H1 (cell line): Measurements from ENCODE around the gene GMPPA. TPM values are rescaled to one million over a fixed set of nuclear protein-coding genes. Genes with fewer than 3 reads are reported as not detected.

Experiments used
- CTCF ChIA-PET: fragments of 300-600 bp; sonication (Branson Sonifier 250); formaldehyde crosslinking; loops from one replicate; lab custom pipeline; 2021; ENCODE audit not compliant: partially characterized antibody; lab: Charles Lee
- POLR2A ChIA-PET: fragments of 300-600 bp; sonication (Branson Sonifier 250); formaldehyde crosslinking; loops from one replicate; lab custom pipeline; 2021; ENCODE audit warnings: inconsistent platforms; ENCODE audit not compliant: partially characterized antibody; lab: Charles Lee
- DNase-seq, 2 experiments: peaks; one replicate each; pipeline versions ENCODE4 v3.0.0 to v3.0.0-alpha.2; 2010 to 2022; ENCODE audit warnings: low spot score in 2 of 2, low read depth in 1 of 2, mixed read lengths in 1 of 2
- FAIRE-seq: peaks from 2 replicates; lab custom pipeline; 2011; peaks lifted over from hg19 to GRCh38; lab: Jason Lieb, UNC
- H2AFZ ChIP-seq: 2 replicates; pipeline ENCODE4 v1.8.1; 2012; ENCODE audit warnings: low read length, inconsistent platforms
- H2AK5ac ChIP-seq: 2 replicates; pipeline ENCODE4 v1.6.1; 2013; ENCODE audit warnings: low read depth, low read length
- H2BK120ac ChIP-seq: replicated peaks from 2 replicates; pipeline ENCODE3; 2013; ENCODE audit warnings: low read depth, low read length, inconsistent platforms
- H2BK12ac ChIP-seq: 2 replicates; pipeline ENCODE4 v1.6.1; 2013; ENCODE audit warnings: low read depth, low read length
- H2BK15ac ChIP-seq: 2 replicates; pipeline ENCODE4 v1.6.1; 2013; ENCODE audit warnings: low read length
- H2BK20ac ChIP-seq: 2 replicates; pipeline ENCODE4 v1.6.1; 2013; ENCODE audit warnings: low read length
- H2BK5ac ChIP-seq: 2 replicates; pipeline ENCODE4 v1.6.1; 2013; ENCODE audit warnings: low read depth, low read length
- H3K14ac ChIP-seq: 2 replicates; pipeline ENCODE4 v1.6.1; 2013; ENCODE audit warnings: inconsistent platforms; ENCODE audit not compliant: insufficient read length
- H3K18ac ChIP-seq: 2 replicates; pipeline ENCODE4 v1.6.1; 2013; ENCODE audit warnings: low read length; ENCODE audit errors: extremely low read depth
- H3K23ac ChIP-seq: 2 replicates; pipeline ENCODE4 v1.6.1; 2013; ENCODE audit warnings: inconsistent platforms; ENCODE audit not compliant: insufficient read length
- H3K23me2 ChIP-seq: 2 replicates; pipeline ENCODE4 v1.6.1; 2013; ENCODE audit warnings: low read depth, low read length
- H3K27ac ChIP-seq: 2 replicates; pipeline ENCODE4 v1.6.1; 2011; ENCODE audit warnings: low read depth, low read length, inconsistent platforms
- H3K27me3 ChIP-seq, 4 experiments: replicated peaks in 1 of 4; 1 replicate in 1 of 4; 2 replicates in 3 of 4; pipeline versions ENCODE4 v1.6.1 to v1.8.1; 2011 to 2013; ENCODE audit warnings: low read length in 3 of 4, mild to moderate bottlenecking in 3 of 4, inconsistent platforms in 2 of 4, mixed read lengths in 2 of 4, moderate library complexity in 1 of 4; ENCODE audit not compliant: control insufficient read depth in 3 of 4, insufficient read depth in 3 of 4; ENCODE audit errors: extremely low read depth in 1 of 4
- H3K36me3 ChIP-seq, 4 experiments: 2 replicates each; pipeline versions ENCODE4 v1.6.1 to v1.8.1; 2011 to 2013; ENCODE audit warnings: mild to moderate bottlenecking in 4 of 4, low read length in 3 of 4, moderate library complexity in 2 of 4, control low read depth in 1 of 4, inconsistent platforms in 1 of 4; ENCODE audit not compliant: insufficient read depth in 4 of 4, control insufficient read depth in 2 of 4
- H3K4ac ChIP-seq: replicated peaks from 2 replicates; pipeline ENCODE3; 2013; ENCODE audit warnings: low read length, low read depth, mixed read lengths, inconsistent platforms; ENCODE audit not compliant: insufficient read length
- H3K4me1 ChIP-seq, 4 experiments: replicated peaks in 1 of 4; 1 replicate in 1 of 4; 2 replicates in 3 of 4; pipeline versions ENCODE4 v1.6.1 to v1.8.1; 2011 to 2013; ENCODE audit warnings: low read length in 3 of 4, inconsistent platforms in 2 of 4, mixed read lengths in 1 of 4; ENCODE audit not compliant: insufficient read depth in 4 of 4, control insufficient read depth in 3 of 4
- H3K4me2 ChIP-seq, 2 experiments: 2 replicates each; pipeline versions ENCODE4 v1.6.1 to v1.8.1; 2011 to 2013; ENCODE audit warnings: low read depth in 2 of 2, low read length in 2 of 2, control low read depth in 1 of 2, inconsistent platforms in 1 of 2, mild to moderate bottlenecking in 1 of 2; ENCODE audit not compliant: insufficient read depth in 1 of 2
- H3K4me3 ChIP-seq, 4 experiments: fragments of 200-600, 300-600 bp in 1 of 4; sonication (generic), shearing (Covaris generic), sonication (Bioruptor Twin) in 1 of 4; 2 replicates each; pipeline versions ENCODE4 v1.5.1 to v1.8.1; 2011 to 2016; ENCODE audit warnings: low read length in 4 of 4, low read depth in 3 of 4, control low read depth in 2 of 4, inconsistent platforms in 2 of 4, mild to moderate bottlenecking in 2 of 4, mixed read lengths in 1 of 4, moderate library complexity in 1 of 4; ENCODE audit not compliant: insufficient read depth in 2 of 4; ENCODE audit errors: extremely low read depth in 1 of 4
- H3K56ac ChIP-seq: replicated peaks from 2 replicates; pipeline ENCODE3; 2013; ENCODE audit warnings: low read depth, mild to moderate bottlenecking, mixed read lengths, low read length, inconsistent platforms; ENCODE audit not compliant: insufficient read length
- H3K79me1 ChIP-seq: 2 replicates; pipeline ENCODE4 v1.6.1; 2013; ENCODE audit warnings: low read depth, low read length, control low read depth
- H3K79me2 ChIP-seq, 2 experiments: 2 replicates each; pipeline versions ENCODE4 v1.6.1 to v1.8.1; 2012 to 2013; ENCODE audit warnings: low read length in 2 of 2, mild to moderate bottlenecking in 2 of 2, inconsistent platforms in 1 of 2; ENCODE audit not compliant: insufficient read depth in 2 of 2, control insufficient read depth in 1 of 2
- H3K9ac ChIP-seq, 4 experiments: replicated peaks in 1 of 4; 1 replicate in 1 of 4; 2 replicates in 3 of 4; pipeline versions ENCODE4 v1.6.1 to v1.8.1; 2011 to 2013; ENCODE audit warnings: low read depth in 3 of 4, low read length in 3 of 4, control low read depth in 2 of 4, mild to moderate bottlenecking in 2 of 4, moderate library complexity in 2 of 4, inconsistent platforms in 1 of 4; ENCODE audit errors: extremely low read depth in 1 of 4
- H3K9me3 ChIP-seq, 2 experiments: 2 replicates each; pipeline versions ENCODE4 v1.6.1 to v1.8.1; 2012 to 2013; ENCODE audit warnings: mild to moderate bottlenecking in 2 of 2, moderate library complexity in 2 of 2, control low read depth in 1 of 2, inconsistent platforms in 1 of 2, low read depth in 1 of 2, low read length in 1 of 2, mixed read lengths in 1 of 2; ENCODE audit not compliant: insufficient read depth in 2 of 2
- H4K20me1 ChIP-seq, 2 experiments: replicated peaks in 1 of 2; 2 replicates each; pipeline versions ENCODE3 to v1.8.1; 2011 to 2013; ENCODE audit warnings: inconsistent platforms in 2 of 2, low read length in 2 of 2, mild to moderate bottlenecking in 1 of 2; ENCODE audit not compliant: insufficient read depth in 2 of 2, control insufficient read depth in 1 of 2
- H4K5ac ChIP-seq: 2 replicates; pipeline ENCODE4 v1.6.1; 2013; ENCODE audit warnings: low read length, low read depth, mixed read lengths, inconsistent platforms; ENCODE audit not compliant: insufficient read length
- H4K8ac ChIP-seq: 2 replicates; pipeline ENCODE4 v1.8.0; 2013; ENCODE audit warnings: mild to moderate bottlenecking, moderate library complexity, low read length, inconsistent platforms; ENCODE audit not compliant: insufficient read depth; ENCODE audit errors: extremely low read depth
- H4K91ac ChIP-seq: replicated peaks from 2 replicates; pipeline ENCODE3; 2013; ENCODE audit warnings: low read length, mixed read lengths, inconsistent platforms; ENCODE audit not compliant: insufficient read length
- MAX ChIP-seq: IDR thresholded peaks from 2 replicates; pipeline ENCODE4 v1.6.1; 2012; ENCODE audit warnings: inconsistent platforms
- NRF1 ChIP-seq: IDR thresholded peaks from 2 replicates; pipeline ENCODE4 v1.6.1; 2011; ENCODE audit warnings: mild to moderate bottlenecking, low read depth, low read length, improper control_type of control experiment
- RFX5 ChIP-seq: IDR thresholded peaks from 2 replicates; pipeline ENCODE4 v1.6.1; 2011; ENCODE audit warnings: low read depth, low read length, improper control_type of control experiment, borderline replicate concordance
- SRF ChIP-seq: IDR thresholded peaks from 2 replicates; pipeline ENCODE4 v1.6.1; 2011; ENCODE audit warnings: mild to moderate bottlenecking, low read depth, low read length, moderate library complexity
- SUZ12 ChIP-seq: fragments of 200-600 bp; sonication (generic); IDR thresholded peaks from 2 replicates; pipeline ENCODE4 v1.6.1; 2012; ENCODE audit warnings: mild to moderate bottlenecking, inconsistent platforms, low read length, moderate library complexity, mixed read lengths
- USF2 ChIP-seq: IDR thresholded peaks from 2 replicates; pipeline ENCODE4 v1.6.1; 2011; ENCODE audit warnings: low read length, improper control_type of control experiment
- WGBS, 2 experiments: shearing (Covaris generic) in 1 of 2; methylation state at CpG; one replicate each; pipeline versions ENCODE4 v1.1.6 to v1.1.7; 2013 to 2015; ENCODE audit warnings: low lambda C conversion rate in 2 of 2, mixed read lengths in 2 of 2, inconsistent platforms in 1 of 2, low coverage in 1 of 2, missing lambda C conversion rate in 1 of 2; ENCODE audit not compliant: insufficient replicate concordance in 2 of 2, insufficient coverage in 1 of 2, insufficient read length in 1 of 2; ENCODE audit errors: extremely low coverage in 1 of 2, missing lambda C conversion rate in 1 of 2; 5-methylcytosine and 5-hydroxymethylcytosine counted together
- polyA plus RNA-seq, 7 experiments: library from polyadenylated mRNA; depleted of rRNA in 3 of 7; stranded (reverse) in 5 of 7; unstranded in 2 of 7; fragments of >200 nt in 5 of 7; fragments of 200-250 nt in 2 of 7; gene quantifications; 1 replicate in 5 of 7; 2 replicates in 1 of 7; 4 replicates in 1 of 7; pipeline versions ENCODE4 v1.2.1 to v1.2.3, GENCODE V29; 2011 to 2013; ENCODE audit warnings: missing spikeins in 2 of 7, mixed read lengths in 2 of 7
- total RNA-seq: library from RNA; stranded (reverse); fragmentation: NEBNext Ultra II Directional; extraction: Animal tissue kit (Norgen Biotek cat#: 25700); gene quantifications from 2 replicates; pipeline ENCODE4 v1.2.1, GENCODE V29; 2021

GMPPA gene
- total and polyA plus RNA-seq, 2 of the 8 experiments (the other 6 are each of a cell fraction or from before 2014, with no cell fraction given) = 34.3 to 98.8 TPM

GRCh38 chr2:219480004-219480403, 18.7 kb upstream of the GMPPA start:
- Histone ChIP-seq H3K4me3 (no peak overlapping the region), H3K18ac (no peak overlapping the region), H3K36me3 (no peaks in the 10 kb centered on the region; a peak in 1 of 8 replicates), H3K79me1 (no peaks in the 10 kb centered on the region; the same call in 1 of the 2 replicates), H2BK20ac (no peak overlapping the region), H4K8ac (no peak overlapping the region), H3K4ac (no peak overlapping the region), H2BK120ac (no peak overlapping the region), H4K20me1 (peaks cover 0 to 2% of the 10 kb centered on the region in 2 experiments), H2BK5ac (no peak overlapping the region), H2AK5ac (no peak overlapping the region), H4K91ac (no peak overlapping the region), H3K56ac (no peak overlapping the region), H2BK15ac (no peak overlapping the region), H3K14ac (no peak overlapping the region), H3K9ac (no peak overlapping the region), H3K27me3 (peaks cover 11 to 31% (median 21%) of the 10 kb centered on the region in 4 experiments; a peak in 6 of 7 replicates), H3K4me2 (no peak overlapping the region), H3K27ac (no peak overlapping the region), H3K79me2 (no peaks in the 10 kb centered on the region), H3K9me3 (no peaks in the 10 kb centered on the region), H3K4me1 (peaks cover 0 to 24% (median 14%) of the 10 kb centered on the region in 4 experiments; a peak in 6 of 7 replicates), H4K5ac (no peak overlapping the region), H2AFZ (no peak overlapping the region), H2BK12ac (no peak overlapping the region), H3K23ac (no peak overlapping the region), H3K23me2 (peaks cover 8% of the 10 kb centered on the region; the same call in 1 of the 2 replicates)
- no peak for DNase-seq
- WGBS, 2 experiments = 93% methylated on average over 8 of the region's 8 CpGs; no CpG with 5 or more reads in 1 of the 2 experiments
- no peak for TF ChIP-seq NRF1
- no peak for TF ChIP-seq SRF
- TF ChIP-seq USF2 = no peak
- no peak for TF ChIP-seq RFX5
- TF ChIP-seq MAX = no peak
- TF ChIP-seq SUZ12 = no peak
- ChIA-PET POLR2A (interaction anchor here (1.2 kb wide), 1 partner anchor 12 kb away, joined by 3 read pairs; no protein-coding TSS in a partner anchor), CTCF (interaction anchor here (88.6 to 113.1 kb wide), 2 partner anchors 9 to 22 kb away, joined by 7248 read pairs; partner anchors contain the start of genes ASIC4, CHPF, DES and GMPPA)
- no peak for FAIRE-seq
